ENCODE measurements around the gene GIGYF1.
"Not testable (repeated sequence)": the region's sequence is repeated elsewhere in the genome, so short reads cannot be mapped to it uniquely, and the experiment has no call there.

Gene GIGYF1, protein sequence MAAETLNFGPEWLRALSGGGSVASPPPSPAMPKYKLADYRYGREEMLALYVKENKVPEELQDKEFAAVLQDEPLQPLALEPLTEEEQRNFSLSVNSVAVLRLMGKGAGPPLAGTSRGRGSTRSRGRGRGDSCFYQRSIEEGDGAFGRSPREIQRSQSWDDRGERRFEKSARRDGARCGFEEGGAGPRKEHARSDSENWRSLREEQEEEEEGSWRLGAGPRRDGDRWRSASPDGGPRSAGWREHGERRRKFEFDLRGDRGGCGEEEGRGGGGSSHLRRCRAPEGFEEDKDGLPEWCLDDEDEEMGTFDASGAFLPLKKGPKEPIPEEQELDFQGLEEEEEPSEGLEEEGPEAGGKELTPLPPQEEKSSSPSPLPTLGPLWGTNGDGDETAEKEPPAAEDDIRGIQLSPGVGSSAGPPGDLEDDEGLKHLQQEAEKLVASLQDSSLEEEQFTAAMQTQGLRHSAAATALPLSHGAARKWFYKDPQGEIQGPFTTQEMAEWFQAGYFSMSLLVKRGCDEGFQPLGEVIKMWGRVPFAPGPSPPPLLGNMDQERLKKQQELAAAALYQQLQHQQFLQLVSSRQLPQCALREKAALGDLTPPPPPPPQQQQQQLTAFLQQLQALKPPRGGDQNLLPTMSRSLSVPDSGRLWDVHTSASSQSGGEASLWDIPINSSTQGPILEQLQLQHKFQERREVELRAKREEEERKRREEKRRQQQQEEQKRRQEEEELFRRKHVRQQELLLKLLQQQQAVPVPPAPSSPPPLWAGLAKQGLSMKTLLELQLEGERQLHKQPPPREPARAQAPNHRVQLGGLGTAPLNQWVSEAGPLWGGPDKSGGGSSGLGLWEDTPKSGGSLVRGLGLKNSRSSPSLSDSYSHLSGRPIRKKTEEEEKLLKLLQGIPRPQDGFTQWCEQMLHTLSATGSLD (N-terminal part only)

DNA sequence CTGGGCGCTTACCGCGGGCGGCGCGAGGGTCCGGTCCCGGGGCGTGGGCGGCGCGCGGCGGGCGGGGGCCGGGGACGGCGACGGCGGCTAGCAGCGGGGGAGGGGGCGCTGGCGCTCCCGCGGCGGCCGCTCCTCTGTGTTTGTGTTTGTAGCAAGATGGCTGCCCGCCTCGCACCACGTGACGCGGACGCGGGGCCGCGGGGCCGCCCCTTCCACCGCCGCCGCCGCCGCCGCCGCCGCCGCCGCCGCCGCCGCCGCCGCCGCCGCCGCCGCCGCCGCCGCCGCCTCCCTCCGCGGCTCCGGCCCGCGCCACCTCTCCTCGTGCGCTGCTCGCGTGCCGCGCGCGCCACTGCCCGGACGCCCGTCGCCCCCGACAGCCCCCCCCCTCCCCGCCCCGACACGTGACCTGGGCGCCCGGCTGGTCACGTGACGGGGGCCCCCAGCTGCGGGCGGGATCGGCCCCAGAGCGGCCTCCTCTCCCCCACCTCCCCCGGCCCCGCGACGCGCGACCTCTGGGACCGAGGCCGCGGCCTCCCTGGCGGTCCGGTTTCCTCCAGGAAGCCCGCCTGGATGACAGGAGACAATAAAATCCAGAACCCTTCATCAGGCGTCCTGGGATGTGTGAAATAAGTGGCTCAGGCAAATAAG lies at the start of gene GIGYF1:
GIGYF1 (minus strand) TSS at position 153 of the 648 bp plus-strand sequence. CDS start 6,012 bp downstream, outside the sequence.
- DNase-seq, result peak in 50 of 56 donors; percentile 19 to 81 (median 68)

DNA sequence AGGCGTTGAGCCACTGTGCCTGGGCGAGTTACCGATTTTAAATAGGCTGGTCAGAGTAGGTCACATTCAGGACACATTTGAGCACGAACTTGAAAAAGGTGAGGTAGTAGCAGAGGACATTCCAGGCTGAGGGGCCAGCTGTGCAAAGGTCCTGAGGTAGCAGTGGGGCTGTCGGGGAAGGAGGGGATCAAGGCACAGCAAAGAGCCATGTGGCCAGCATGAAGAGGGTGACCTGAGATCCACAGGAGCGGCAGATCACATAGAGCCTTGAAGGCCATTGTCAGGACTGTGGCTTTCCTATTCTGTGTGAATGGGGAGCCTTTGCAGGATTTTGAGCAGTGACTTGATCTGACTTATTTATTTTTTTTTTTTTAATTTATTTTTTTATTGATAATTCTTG lies 45.9 kb upstream of the GIGYF1 start:
- DNase-seq, result no peak

DNA sequence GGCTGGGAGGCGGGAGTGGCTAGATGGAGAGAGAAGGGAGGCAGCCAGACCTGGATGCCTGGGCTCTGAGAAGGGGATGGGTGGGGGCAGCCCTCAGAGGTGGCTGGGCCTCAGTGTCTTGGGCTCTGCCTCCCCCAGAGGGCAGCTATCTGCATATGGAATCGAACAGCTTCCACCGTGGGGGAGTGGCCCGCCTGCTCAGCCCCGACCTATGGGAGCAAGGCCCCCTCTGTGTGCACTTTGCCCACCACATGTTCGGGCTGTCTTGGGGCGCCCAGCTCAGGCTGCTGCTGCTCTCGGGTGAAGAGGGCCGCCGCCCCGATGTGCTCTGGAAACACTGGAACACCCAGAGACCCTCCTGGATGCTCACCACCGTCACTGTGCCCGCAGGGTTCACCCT lies 42.6 kb upstream of the GIGYF1 start:
- DNase-seq, result no peak

DNA sequence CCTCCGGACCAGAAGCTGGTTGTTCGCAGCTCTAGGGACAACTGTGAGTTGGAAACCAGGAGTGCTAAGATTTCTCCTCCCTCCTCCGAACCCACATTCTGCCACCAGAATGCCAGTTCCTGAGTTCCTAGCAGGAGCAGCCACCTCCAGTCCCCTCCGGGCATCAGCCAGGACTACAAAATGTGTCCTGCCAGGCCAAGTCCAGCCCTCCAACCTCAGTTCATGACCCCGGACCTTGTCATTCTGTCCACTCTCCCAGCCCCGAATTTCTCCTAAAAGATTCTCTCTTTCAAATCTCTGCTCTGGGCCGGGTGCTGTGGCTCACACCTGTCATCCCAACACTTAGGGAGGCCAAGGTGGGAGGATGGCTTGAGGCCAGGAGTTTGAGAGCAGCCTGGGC lies 41.7 kb upstream of the GIGYF1 start:
- no peak for DNase-seq

DNA sequence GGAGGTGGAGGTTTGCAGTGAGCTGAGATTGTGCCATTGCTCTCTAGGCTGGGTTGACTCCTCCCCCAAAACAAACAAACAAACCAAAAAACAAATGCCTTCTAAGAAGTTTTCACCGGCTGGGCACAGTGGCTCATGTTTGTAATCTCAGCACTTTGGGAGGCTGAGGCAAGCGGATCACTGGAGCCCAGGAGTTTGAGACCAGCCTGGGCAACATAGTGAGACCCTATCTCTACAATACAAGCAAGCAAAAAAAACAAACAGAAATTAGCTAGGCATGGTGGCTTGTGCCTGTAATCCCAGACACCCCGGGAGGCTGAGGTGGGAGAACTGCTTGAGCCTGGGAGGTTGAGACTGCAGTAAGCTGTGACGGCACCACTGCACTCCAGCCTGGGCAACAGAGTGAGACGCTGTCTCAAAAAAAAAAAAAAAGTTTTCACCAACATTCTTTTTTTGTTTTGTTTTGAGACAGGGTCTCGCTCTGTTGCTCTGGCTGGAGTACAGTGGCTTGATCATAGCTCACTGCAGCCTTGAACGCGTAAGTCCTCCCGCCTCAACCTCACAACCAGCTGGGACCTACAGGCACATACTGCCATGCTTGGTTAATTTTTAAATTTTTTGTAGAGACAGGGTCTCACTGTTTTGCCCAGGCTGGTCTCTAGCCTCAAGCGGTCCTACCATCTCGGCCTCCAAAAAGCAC lies 38.0 kb upstream of the GIGYF1 start:
- DNase-seq, result no peak

DNA sequence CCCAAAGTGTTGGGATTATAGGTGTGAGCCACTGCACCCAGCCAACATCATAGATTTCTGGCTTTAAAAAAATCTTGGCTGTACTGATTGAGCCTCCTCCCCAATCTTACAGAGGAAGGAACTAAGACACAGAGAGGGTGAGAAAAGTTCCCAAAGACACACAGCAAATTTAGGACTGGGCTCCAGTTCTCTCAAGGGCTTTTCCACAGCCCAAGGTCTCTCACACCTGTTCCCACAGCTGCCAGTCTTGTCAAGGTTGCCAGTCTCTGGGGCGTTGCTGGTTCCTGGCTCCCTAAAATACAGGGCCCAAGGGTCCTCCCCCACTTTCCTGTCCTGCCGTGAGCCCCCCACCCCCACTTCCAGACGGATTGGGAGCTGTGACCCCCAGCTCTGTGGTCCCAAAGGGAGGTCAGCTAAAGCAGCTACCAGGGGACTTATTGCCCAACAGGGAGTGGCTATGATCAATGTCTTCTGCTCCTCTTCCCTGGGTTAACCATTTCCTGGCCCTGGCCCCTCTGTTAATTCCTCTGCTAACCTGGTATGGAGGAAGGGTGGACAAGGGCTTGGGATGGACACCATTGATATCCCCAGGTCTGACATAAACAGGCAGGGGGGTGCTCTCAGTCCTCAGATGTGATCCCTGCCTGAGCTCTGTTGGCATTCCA lies 36.2 kb upstream of the GIGYF1 start:
- DNase-seq, result no peak

DNA sequence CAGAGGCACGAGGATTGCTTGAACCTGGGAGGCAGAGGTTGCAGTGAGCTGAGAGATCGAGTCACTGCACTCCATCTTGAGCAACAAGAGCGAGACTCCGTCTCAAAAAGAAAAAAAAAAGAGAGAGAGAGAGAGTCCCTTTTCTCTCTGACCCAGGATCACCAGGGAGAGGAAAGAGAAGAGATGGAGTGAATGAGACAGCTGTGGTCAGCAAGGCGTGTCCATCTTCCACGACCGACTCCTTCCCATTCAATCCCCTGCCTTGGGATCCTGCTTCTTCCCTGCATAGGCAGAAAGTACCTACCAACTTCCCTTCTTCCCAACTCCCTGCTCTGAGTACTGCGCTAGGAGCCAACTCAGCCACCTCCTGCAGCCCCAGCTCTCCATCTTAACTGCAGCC lies 34.1 kb upstream of the GIGYF1 start:
- no peak for DNase-seq

DNA sequence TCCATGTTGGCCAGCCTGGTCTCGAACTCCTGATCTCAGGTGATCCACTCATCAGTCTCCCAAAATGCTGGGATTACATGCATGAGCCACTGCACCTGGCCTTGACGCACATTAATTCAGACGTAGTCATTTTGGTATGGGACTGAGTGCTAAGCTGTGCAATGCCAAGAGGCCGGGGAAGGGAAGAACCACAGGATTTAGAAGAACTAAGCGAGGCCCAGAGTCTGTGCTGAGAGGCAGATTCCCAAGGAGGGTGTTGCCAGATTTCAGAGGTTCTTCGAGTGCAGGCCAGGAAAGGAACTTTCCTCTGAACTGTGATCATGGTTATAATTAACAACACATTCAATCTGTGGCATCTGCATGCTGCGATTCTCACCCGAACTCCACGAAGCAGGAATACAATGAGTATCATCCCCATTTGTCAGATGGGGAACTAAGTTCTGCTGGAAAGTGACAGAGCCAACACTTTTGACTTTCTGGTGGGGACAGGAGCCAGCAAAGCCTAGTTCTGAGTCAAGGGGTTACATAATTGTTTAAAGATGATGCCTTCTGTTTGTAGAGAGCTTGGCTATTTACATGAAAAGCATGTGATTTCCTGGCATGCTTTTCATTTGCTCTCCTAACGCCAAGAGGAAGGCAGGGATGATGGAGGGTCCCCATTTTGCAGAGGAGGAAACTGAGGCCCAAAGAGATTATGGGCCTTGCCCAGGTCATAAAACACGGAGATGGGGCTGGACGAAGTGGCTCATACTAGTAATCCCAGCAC lies 33.1 kb upstream of the GIGYF1 start:
- no peak for DNase-seq

DNA sequence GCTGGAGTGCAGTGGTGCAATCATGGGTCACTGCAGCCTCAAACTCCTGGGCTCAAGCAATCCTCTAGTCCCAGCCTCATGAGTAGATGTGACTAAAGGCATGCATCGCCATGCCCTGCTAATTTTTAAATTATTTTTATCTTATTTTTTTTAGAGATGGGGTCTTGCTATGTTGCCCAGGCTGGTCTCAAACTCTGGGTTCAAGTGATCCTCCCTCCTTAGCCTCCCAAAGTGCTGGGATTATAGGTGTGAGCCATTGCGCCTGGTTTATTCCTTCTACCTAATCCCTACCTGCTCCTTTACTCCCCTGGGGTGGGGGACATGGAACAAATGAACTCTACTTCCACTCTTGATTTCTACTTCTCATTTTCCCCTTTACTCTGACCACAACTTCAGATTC lies 30.3 kb upstream of the GIGYF1 start:
- DNase-seq, result not testable (repeated sequence)

DNA sequence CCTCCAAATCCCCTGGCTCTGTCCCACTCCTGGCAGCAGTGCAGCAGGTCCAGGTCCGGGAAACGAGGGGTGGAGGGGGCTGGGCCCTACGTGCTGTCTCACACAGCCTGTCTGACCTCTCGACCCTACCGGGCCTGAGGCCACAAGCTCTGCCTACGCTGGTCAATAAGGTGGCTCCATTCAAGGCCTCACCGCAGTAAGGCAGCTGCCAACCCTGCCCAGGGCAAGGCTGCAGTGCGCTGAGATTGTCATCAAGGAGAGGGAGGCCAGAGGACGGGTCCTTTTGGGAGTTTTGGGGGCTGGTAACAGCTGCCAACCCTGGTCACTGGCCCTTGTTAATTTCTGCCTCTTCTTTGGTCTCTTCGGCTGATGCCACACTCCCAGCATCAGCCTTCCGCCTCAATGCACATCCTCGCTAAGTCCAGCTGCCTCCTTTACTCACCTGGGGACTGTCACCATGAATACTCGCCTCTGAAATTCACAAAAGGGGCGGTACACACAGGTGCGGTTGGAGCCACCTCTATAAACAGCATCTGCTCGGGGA lies 29.8 kb upstream of the GIGYF1 start:
- no peak for DNase-seq

DNA sequence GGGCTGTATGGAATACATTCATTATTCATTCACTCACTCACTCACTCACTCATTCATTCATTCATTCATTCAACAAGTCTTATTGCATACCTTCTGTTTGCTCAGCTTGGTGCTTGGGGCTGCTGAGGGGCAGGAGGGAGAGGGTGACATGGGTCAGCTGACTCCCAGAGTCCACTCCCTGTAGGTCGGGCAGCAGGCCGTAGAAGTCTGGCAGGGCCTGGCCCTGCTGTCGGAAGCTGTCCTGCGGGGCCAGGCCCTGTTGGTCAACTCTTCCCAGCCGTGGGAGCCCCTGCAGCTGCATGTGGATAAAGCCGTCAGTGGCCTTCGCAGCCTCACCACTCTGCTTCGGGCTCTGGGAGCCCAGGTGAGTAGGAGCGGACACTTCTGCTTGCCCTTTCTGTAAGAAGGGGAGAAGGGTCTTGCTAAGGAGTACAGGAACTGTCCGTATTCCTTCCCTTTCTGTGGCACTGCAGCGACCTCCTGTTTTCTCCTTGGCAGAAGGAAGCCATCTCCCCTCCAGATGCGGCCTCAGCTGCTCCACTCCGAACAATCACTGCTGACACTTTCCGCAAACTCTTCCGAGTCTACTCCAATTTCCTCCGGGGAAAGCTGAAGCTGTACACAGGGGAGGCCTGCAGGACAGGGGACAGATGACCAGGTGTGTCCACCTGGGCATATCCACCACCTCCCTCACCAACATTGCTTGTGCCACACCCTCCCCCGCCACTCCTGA lies 28.6 kb upstream of the GIGYF1 start:
- no peak for DNase-seq

DNA sequence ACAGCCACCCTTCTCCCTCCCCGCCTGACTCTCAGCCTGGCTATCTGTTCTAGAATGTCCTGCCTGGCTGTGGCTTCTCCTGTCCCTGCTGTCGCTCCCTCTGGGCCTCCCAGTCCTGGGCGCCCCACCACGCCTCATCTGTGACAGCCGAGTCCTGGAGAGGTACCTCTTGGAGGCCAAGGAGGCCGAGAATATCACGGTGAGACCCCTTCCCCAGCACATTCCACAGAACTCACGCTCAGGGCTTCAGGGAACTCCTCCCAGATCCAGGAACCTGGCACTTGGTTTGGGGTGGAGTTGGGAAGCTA lies 27.4 kb upstream of the GIGYF1 start:
- DNase-seq, result no peak

DNA sequence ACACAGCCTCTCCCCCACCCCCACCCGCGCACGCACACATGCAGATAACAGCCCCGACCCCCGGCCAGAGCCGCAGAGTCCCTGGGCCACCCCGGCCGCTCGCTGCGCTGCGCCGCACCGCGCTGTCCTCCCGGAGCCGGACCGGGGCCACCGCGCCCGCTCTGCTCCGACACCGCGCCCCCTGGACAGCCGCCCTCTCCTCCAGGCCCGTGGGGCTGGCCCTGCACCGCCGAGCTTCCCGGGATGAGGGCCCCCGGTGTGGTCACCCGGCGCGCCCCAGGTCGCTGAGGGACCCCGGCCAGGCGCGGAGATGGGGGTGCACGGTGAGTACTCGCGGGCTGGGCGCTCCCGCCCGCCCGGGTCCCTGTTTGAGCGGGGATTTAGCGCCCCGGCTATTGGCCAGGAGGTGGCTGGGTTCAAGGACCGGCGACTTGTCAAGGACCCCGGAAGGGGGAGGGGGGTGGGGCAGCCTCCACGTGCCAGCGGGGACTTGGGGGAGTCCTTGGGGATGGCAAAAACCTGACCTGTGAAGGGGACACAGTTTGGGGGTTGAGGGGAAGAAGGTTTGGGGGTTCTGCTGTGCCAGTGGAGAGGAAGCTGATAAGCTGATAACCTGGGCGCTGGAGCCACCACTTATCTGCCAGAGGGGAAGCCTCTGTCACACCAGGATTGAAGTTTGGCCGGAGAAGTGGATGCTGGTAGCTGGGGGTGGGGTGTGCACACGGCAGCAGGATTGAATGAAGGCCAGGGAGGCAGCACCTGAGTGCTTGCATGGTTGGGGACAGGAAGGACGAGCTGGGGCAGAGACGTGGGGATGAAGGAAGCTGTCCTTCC lies 26.8 kb upstream of the GIGYF1 start:
- DNase-seq, result no peak

DNA sequence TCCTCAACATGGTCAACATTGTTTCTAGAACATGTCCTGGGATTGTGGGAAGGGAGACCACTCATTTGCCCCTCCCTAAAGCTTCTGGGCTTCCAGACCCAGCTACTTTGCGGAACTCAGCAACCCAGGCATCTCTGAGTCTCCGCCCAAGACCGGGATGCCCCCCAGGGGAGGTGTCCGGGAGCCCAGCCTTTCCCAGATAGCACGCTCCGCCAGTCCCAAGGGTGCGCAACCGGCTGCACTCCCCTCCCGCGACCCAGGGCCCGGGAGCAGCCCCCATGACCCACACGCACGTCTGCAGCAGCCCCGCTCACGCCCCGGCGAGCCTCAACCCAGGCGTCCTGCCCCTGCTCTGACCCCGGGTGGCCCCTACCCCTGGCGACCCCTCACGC lies 26.2 kb upstream of the GIGYF1 start, which contains the start of gene EPO:
EPO (plus strand) TSS at position 190 of the 392 bp plus-strand sequence. CDS start 513 bp downstream, outside the sequence.
- no peak for DNase-seq

DNA sequence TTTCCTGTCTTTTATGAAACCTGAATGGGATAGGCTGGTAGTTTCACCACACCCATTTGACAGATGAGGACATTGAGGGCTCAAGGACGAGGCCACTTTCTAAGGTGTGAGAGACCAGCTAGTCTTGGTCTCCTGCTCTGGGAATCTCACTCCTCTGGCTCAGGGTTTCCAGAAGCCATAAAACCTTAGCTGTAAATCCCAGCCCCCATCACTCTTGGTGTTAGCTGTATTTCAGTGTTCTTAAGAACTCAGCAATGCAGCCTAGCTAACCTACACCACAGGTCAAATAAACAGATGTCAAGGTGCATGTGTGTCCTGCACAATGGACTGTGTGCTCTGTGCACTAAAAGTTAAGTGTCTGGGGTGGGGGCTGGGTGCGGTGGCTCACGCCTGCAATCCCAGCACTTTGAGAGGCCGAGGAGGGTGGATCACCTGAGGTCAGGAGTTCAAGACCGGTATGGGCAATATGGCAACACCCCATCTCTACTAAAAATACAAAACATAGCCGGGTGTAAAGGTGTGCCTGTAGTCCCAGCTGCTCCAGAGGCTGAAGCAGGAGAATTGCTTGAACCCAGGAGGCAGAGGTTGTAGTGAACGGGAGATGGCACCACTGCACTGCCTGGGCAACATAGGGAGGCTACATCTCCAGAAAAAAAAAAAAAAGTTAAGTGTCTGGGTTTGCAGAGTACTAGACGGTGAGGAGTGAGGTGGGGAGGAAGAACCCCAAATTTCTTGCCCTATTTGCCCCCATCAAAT lies 25.7 kb upstream of the GIGYF1 start:
- DNase-seq, result no peak

DNA sequence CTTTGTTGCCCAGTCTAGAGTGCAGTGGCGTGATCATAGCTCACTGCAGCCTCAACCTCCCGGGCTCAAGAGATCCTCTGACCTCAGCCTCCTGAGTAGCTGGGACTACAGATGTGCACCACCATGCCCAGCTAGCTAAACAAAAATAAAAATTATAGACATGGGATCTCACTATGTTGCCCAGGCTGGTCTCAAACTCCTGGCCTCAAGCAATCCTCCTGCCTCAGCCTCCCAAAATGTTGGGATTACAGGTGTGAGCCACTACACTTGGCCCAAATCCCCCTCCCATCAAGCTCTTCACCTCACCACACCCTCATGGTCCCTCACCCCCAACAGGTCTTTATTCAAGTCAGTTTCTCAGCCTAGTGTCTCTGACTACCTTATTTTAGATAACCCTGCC lies 23.0 kb upstream of the GIGYF1 start:
- DNase-seq, result not testable (repeated sequence)

DNA sequence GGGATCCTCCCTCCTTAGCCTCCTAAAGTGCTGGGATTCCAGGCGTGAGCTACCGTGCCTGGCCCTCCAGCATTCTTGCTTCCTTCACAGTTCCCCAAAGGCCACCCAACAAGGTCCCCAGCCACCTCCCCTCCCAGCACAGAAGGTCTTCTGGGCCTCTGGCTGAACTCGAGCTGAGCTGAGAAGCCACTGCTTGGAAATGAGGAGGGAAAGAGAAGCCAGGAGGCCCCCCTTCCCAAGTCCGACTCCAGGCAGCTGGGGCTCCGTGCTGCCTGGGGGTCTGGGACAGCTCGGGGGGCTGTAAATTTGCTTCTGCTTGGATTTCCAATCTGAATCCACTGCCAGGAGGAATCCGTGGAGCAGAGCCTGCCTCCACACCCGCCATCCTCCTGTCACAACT lies 20.7 kb upstream of the GIGYF1 start:
- DNase-seq, result no peak

All from nucleus accumbens (tissue), 56 donors.